Thoracic aorta (tissue), 2 donors: ENCODE data around the gene SLC34A1. TPM values are rescaled to one million over a fixed set of nuclear protein-coding genes. Genes with fewer than 3 reads are reported as not detected.

Experiments used
- ATAC-seq: fragments of 150-250 bp; one replicate; pipeline ENCODE4 v1.8.0; 2017; ENCODE audit warnings: low read depth; ENCODE audit not compliant: insufficient number of reproducible peaks, low FRiP score
- DNase-seq: peaks from one replicate; pipeline ENCODE4 v3.0.0-alpha.2; 2020; ENCODE audit warnings: low spot score
- H3K27ac ChIP-seq, 2 donors: fragments of 200-600 bp; sonication (generic); 1 replicate in 1 of 2; 2 replicates in 1 of 2; pipeline ENCODE4 v1.5.1; 2016; ENCODE audit warnings: mild to moderate bottlenecking in 2 of 2, moderate library complexity in 2 of 2
- H3K27me3 ChIP-seq: fragments of 200-600 bp; sonication (generic); replicated peaks from 2 replicates; pipeline ENCODE4 v1.6.0; 2016; ENCODE audit warnings: mild to moderate bottlenecking; ENCODE audit not compliant: insufficient read depth
- H3K36me3 ChIP-seq: fragments of 200-600 bp; sonication (generic); one replicate; pipeline ENCODE4 v1.5.1; 2016
- H3K4me1 ChIP-seq, 2 donors: fragments of 200-600 bp; sonication (generic); 1 replicate in 1 of 2; 2 replicates in 1 of 2; pipeline versions ENCODE4 v1.5.1 to v1.6.0; 2016; ENCODE audit warnings: low read depth in 2 of 2, mild to moderate bottlenecking in 1 of 2; ENCODE audit not compliant: control insufficient read depth in 1 of 2
- H3K4me3 ChIP-seq: fragments of 200-600 bp; sonication (generic); 2 replicates; pipeline ENCODE4 v1.5.1; 2016; ENCODE audit warnings: mild to moderate bottlenecking
- H3K9me3 ChIP-seq: fragments of 200-600 bp; sonication (generic); 2 replicates; pipeline ENCODE4 v1.5.1; 2016
- CTCF ChIP-seq: fragments of 200-600 bp; sonication (generic); IDR thresholded peaks from one replicate; pipeline ENCODE4 v1.5.1; 2019; ENCODE audit warnings: antibody characterized with exemption
- total RNA-seq, 2 donors: library from RNA; depleted of rRNA; stranded (reverse); fragments of >200 nt; gene quantifications; one replicate each; pipeline versions ENCODE4 v1.1.0 to v1.2.3, GENCODE V29; 2016

SLC34A1 gene
- total RNA-seq, 2 donors from 2014 or later: not detected

- no peak for ATAC-seq
These were observed 59.1 kb downstream of the SLC34A1 start for GRCh38 chr5:177443144-177443983.

GRCh38 chr5:177444106-177445051, 60.1 kb downstream of the SLC34A1 start:
- Histone ChIP-seq H3K9me3 (no peaks in the 10 kb centered on the region), H3K36me3 (peaks cover 17% of the 10 kb centered on the region), H3K4me1 (peaks cover 20 to 27% of the 10 kb centered on the region in 2 donors), H3K27ac (no peak overlapping the region), H3K27me3 (no peaks in the 10 kb centered on the region), H3K4me3 (no peak overlapping the region)
- DNase-seq (no peak), ATAC-seq (no peak)
- no peak for TF ChIP-seq CTCF

More at GRCh38 chr5:177443144-177443983, 59.1 kb downstream of the SLC34A1 start:
- no peak for DNase-seq
- H3K4me3 ChIP-seq: no peak overlapping the region
- H3K36me3 ChIP-seq: peaks cover 20% of the 10 kb centered on the region
- TF ChIP-seq CTCF: no peak
- peaks cover 20 to 27% of the 10 kb centered on the region in 2 donors for H3K4me1 ChIP-seq
- H3K27ac ChIP-seq: no peak overlapping the region
- no peaks in the 10 kb centered on the region for H3K9me3 ChIP-seq
- no peaks in the 10 kb centered on the region for H3K27me3 ChIP-seq

- Histone ChIP-seq H3K27me3 (no peaks in the 10 kb centered on the region), H3K9me3 (no peaks in the 10 kb centered on the region), H3K36me3 (peaks cover 17% of the 10 kb centered on the region), H3K4me3 (no peak overlapping the region), H3K27ac (no peak overlapping the region), H3K4me1 (peaks cover 20 to 27% of the 10 kb centered on the region in 2 donors)
- no peak for DNase-seq
- ATAC-seq: no peak
- no peak for TF ChIP-seq CTCF
These were observed 61.0 kb downstream of the SLC34A1 start for GRCh38 chr5:177445052-177445916.

GRCh38 chr5:177445917-177446199, 61.6 kb downstream of the SLC34A1 start:
- peaks cover 20 to 27% of the 10 kb centered on the region in 2 donors for H3K4me1 ChIP-seq
- peaks cover 12% of the 10 kb centered on the region for H3K36me3 ChIP-seq
- peak overlapping the region; percentile 83 for H3K4me3 ChIP-seq
- ATAC-seq (no peak), DNase-seq (no peak)
- no peaks in the 10 kb centered on the region for H3K27me3 ChIP-seq
- H3K27ac ChIP-seq: no peak overlapping the region
- H3K9me3 ChIP-seq: no peaks in the 10 kb centered on the region
- no peak for TF ChIP-seq CTCF
